Colonic mucosa (tissue), 4 donors: Measurements from ENCODE around the gene OGFR. TPM values are rescaled to one million over a fixed set of nuclear protein-coding genes. Genes with fewer than 3 reads are reported as not detected.

Experiments
- DNase-seq: peaks from one replicate; pipeline ENCODE4 v3.0.0-alpha.2; 2020
- H3K27ac ChIP-seq: fragments of 200-600 bp; one replicate; pipeline ENCODE4 v1.8.0; 2021
- H3K27me3 ChIP-seq: fragments of 200-600 bp; one replicate; pipeline ENCODE4 v1.8.0; 2021
- H3K36me3 ChIP-seq: fragments of 200-600 bp; one replicate; pipeline ENCODE4 v1.8.0; 2021
- H3K4me1 ChIP-seq: fragments of 200-600 bp; one replicate; pipeline ENCODE4 v1.8.0; 2021; ENCODE audit warnings: mild to moderate bottlenecking
- H3K4me3 ChIP-seq: fragments of 200-600 bp; one replicate; pipeline ENCODE4 v1.8.0; 2021
- H3K9ac ChIP-seq, 2 donors: one replicate each; pipeline ENCODE4 v1.7.0; 2013; ENCODE audit warnings: control low read depth in 2 of 2, low read depth in 2 of 2, low read length in 2 of 2
- H3K9me3 ChIP-seq: fragments of 200-600 bp; one replicate; pipeline ENCODE4 v1.8.0; 2021
- CTCF ChIP-seq: fragments of 200-600 bp; IDR thresholded peaks from one replicate; pipeline ENCODE4 v1.8.0; 2022; ENCODE audit warnings: antibody characterized with exemption, mild to moderate bottlenecking
- intact Hi-C: fragments of 100-400 bp; cut with DNase I; formaldehyde crosslinking; loops from one replicate; pipeline ENCODE4 v1.14.1; 2022
- total RNA-seq, 2 donors: library from RNA; stranded (reverse); fragmentation: NEBNext Ultra II Directional in 1 of 2; extraction: Animal tissue kit (Norgen Biotek cat#: 25700) in 1 of 2; gene quantifications; one replicate each; pipeline ENCODE4 v1.2.1, GENCODE V29; 2021
- donor health status: healthy.
- donor health status: DM: no; HTN: no; CAD: no.
- donor health status: DM: no; HTN: no; CAD: no.

OGFR gene
- total RNA-seq, 2 donors from 2014 or later, result 36.3 to 36.8 TPM

- Histone ChIP-seq H3K27me3 (peaks cover 30% of the 10 kb centered on the region), H3K36me3 (no peaks in the 10 kb centered on the region), H3K27ac (no peak overlapping the region), H3K4me3 (no peak overlapping the region), H3K9ac (no peak overlapping the region), H3K9me3 (no peaks in the 10 kb centered on the region), H3K4me1 (peaks cover 11% of the 10 kb centered on the region)
- intact Hi-C loops, result no loop called here
- no peak for TF ChIP-seq CTCF
- DNase-seq, result no peak
Observed at GRCh38 chr20:62821726-62822210, 17.1 kb downstream of the OGFR start.

- no peak for TF ChIP-seq CTCF
- Histone ChIP-seq H3K4me1 (peaks cover 11% of the 10 kb centered on the region), H3K27ac (no peak overlapping the region)
Observed at GRCh38 chr20:62822239-62822787, 17.7 kb downstream of the OGFR start.

GRCh38 chr20:62822788-62823651 is 18.4 kb downstream of the OGFR start:
- peak; percentile 50 for TF ChIP-seq CTCF
- peak overlapping the region; percentile 18 for H3K27ac ChIP-seq
- peak overlapping the region in 1 of 2 donors; percentile 43 for H3K9ac ChIP-seq
- H3K27me3 ChIP-seq, result peaks cover 19% of the 10 kb centered on the region
- H3K9me3 ChIP-seq, result no peaks in the 10 kb centered on the region
- no peaks in the 10 kb centered on the region for H3K36me3 ChIP-seq
- H3K4me3 ChIP-seq, result no peak overlapping the region
- H3K4me1 ChIP-seq, result peaks cover 11% of the 10 kb centered on the region
- peak; percentile 82 for DNase-seq
- intact Hi-C loops, result no loop called here

More at GRCh38 chr20:62822239-62822787, 17.7 kb downstream of the OGFR start:
- no peaks in the 10 kb centered on the region for H3K9me3 ChIP-seq
- no peak for DNase-seq
- peaks cover 26% of the 10 kb centered on the region for H3K27me3 ChIP-seq
- no peak overlapping the region for H3K9ac ChIP-seq
- no peak overlapping the region for H3K4me3 ChIP-seq
- intact Hi-C loops, result no loop called here
- no peaks in the 10 kb centered on the region for H3K36me3 ChIP-seq

GRCh38 chr20:62823688-62824475 is 19.2 kb downstream of the OGFR start:
- Histone ChIP-seq H3K36me3 (no peaks in the 10 kb centered on the region), H3K9me3 (no peaks in the 10 kb centered on the region), H3K27me3 (peaks cover 10% of the 10 kb centered on the region), H3K4me3 (no peak overlapping the region), H3K27ac (no peak overlapping the region), H3K4me1 (peaks cover 11% of the 10 kb centered on the region), H3K9ac (peak overlapping the region; percentile 64 to 73)
- no peak for DNase-seq
- intact Hi-C loops, result no loop called here
- TF ChIP-seq CTCF, result no peak
